Measurements from ENCODE around the gene RBM17. TPM values are rescaled to one million over a fixed set of nuclear protein-coding genes. Genes with fewer than 3 reads are reported as not detected.
"Not testable (repeated sequence)": the region's sequence is repeated elsewhere in the genome, so short reads cannot be mapped to it uniquely, and the experiment has no call there.

The RBM17 gene
- total RNA-seq, 1 donor = 41.8 TPM

DNA sequence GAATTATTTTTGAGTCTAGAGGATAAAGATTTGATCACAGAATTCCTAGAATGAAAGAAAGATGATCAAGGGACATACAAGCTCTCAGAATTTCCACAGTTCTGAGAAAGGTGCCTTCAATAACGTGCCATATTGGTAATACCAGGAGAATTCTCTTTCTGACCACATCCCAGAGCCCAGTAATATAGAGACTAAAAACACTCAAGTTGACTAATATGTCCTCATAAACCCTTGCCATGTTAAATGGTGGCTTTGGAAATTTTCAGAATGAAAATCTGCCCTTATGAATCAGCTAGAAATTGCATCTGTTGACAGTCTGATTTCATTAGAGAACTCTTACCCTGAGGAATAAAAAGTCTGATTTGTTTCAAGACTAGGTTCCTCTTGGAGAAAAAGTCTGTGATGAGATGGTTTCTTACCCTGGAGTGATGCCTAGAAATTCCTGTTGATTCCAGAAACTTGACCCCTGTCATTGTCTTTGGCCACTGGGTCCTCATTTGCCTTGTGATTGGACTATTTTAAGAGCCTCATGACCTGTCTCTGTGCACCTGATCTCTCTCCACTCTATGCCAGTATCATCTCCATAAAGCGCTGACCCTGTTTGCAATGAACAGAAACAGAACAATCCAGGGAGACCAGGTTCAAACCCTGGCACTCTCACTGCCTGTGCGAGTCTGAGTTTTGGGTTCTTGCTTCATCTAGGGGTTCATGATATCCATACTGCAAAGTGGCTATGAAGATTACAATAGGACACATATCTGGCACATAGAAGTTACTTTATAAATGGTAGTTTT is 30.0 kb upstream of the RBM17 start:
- no peak for DNase-seq (ENCODE audit: low read depth)
- TF ChIP-seq, protein P1, sequence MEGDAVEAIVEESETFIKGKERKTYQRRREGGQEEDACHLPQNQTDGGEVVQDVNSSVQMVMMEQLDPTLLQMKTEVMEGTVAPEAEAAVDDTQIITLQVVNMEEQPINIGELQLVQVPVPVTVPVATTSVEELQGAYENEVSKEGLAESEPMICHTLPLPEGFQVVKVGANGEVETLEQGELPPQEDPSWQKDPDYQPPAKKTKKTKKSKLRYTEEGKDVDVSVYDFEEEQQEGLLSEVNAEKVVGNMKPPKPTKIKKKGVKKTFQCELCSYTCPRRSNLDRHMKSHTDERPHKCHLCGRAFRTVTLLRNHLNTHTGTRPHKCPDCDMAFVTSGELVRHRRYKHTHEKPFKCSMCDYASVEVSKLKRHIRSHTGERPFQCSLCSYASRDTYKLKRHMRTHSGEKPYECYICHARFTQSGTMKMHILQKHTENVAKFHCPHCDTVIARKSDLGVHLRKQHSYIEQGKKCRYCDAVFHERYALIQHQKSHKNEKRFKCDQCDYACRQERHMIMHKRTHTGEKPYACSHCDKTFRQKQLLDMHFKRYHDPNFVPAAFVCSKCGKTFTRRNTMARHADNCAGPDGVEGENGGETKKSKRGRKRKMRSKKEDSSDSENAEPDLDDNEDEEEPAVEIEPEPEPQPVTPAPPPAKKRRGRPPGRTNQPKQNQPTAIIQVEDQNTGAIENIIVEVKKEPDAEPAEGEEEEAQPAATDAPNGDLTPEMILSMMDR (IDR thresholded peaks at IDR 0.05; ENCODE audit: insufficient read depth, low read length) = no peak
- no peak overlapping the region for H3K4me3 ChIP-seq (ENCODE audit: low read depth, low read length)

DNA sequence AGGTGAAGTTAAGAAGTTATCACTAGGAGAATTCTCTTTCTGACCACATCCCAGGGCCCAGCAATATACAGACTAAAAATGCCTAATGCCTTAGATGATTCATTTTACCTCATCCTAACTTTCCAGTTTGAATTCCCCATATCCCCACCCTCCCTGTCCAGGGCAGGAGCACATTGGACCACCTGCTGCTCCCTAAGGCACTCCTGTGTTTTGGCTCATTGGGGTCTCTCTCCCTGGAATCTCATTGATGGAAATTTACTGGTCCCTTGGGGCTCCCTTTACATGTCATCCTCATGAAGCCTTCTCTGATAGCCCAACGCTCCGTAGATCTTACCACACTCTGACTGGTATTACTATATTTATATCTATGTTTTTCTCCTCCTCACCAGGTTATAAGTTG is 29.3 kb upstream of the RBM17 start:
- H3K4me3 ChIP-seq (ENCODE audit: low read depth, low read length) = no peak overlapping the region
- TF ChIP-seq, protein P1 (IDR thresholded peaks at IDR 0.05; ENCODE audit: insufficient read depth, low read length) = no peak
- DNase-seq (ENCODE audit: low read depth) = no peak

DNA sequence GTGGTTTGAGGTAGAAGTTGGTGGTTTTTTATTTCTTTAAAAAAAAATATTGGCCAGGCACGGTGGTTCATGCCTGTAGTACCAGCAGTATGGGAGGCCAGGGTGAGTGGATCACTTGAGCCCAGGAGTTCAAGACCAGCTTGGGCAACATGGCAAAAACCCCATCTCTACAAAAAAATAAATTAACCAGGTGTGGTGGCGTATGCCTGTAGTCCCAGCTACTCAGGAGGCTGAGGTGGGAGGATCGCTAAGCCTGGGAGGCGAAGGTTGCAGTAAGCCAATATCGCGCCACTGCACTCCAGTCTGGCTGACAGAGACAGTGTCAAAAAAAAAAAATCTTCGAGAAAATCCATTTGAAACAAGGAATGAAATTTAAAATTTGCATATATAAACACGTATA is 27.8 kb upstream of the RBM17 start:
- TF ChIP-seq, protein P1 (IDR thresholded peaks at IDR 0.05; ENCODE audit: insufficient read depth, low read length) = no peak
- DNase-seq (ENCODE audit: low read depth) = no peak
- H3K4me3 ChIP-seq (ENCODE audit: low read depth, low read length) = no peak overlapping the region

DNA sequence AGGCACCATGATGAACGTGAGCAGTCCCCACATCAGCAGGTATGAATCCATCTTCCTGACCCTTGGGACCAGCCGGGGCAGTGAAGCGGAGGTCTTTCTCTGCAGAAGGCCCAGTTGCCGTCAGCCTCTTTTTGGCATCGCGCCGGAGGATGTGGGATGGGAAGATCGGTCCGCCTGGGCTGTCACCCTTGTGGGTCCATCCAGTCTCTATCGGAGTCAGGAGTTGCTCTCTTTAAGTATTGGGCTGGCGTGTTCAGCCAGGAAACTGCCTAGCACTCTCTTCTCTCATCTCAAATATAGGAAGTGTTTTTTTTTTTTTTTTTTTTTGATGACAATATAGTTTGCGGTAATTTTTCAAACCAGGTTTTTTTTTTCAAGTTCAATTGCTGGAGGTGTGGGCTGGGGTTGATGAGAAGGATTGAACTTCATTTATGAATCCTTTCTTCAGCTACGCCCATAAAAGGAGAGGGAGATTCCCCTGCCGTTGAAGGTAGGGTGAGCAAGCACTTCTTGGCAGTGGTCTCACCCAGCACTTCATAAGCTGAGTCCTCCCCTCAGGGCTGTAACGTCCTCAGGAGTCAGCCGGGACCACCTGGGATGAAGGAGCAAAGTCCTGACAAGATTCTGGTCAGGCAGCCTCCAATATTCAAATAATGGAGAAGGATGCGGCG is 26.6 kb upstream of the RBM17 start, which contains the start of gene IL2RA:
Gene IL2RA, minus strand, starts transcription at position 267 of the 671 bp plus-strand sequence. Its CDS starts 216 bp downstream, at position 51.
- TF ChIP-seq, protein P1 (IDR thresholded peaks at IDR 0.05; ENCODE audit: insufficient read depth, low read length) = no peak
- H3K4me3 ChIP-seq (ENCODE audit: low read depth, low read length) = no peak within 1 kb of the TSS
- no peak for DNase-seq (ENCODE audit: low read depth)

DNA sequence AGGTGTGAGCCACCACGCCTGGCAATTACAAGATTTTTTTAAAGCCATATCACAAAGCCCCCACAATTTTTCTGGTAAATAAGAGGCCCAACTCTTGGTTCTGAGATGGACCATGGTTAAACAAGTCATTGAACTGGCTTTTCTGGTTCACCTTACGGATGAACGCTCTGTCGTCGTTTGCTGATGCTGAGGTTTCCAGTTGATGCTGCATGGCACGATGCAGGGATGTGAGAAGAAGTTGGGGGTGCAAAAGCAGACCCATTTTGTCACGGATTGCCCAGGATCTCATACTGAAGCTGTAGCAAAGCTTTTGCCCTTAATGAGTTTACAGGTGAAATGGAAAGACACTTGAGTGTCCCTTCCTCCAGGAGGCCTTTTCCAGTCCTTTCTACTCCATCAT is 24.7 kb upstream of the RBM17 start:
- TF ChIP-seq, protein P1 (IDR thresholded peaks at IDR 0.05; ENCODE audit: insufficient read depth, low read length) = no peak
- no peak for DNase-seq (ENCODE audit: low read depth)
- no peak overlapping the region for H3K4me3 ChIP-seq (ENCODE audit: low read depth, low read length)

DNA sequence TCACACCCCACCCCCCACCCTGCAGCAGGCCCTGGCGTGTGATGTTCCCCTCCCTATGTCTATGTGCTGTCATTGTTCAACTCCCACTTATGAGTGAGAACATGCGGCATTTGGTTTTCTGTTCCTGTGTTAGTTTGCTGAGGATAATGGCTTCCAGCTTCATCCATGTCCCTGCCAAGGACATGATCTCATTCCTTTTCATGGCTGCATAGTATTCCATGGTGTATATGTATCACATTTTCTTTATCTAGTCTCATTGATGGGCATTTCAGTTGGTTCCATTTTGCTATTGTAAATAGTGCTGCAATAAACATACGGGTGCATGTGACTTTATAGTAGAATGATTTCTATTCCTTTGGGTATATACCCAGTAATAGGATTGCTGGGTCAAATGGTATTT is 24.1 kb upstream of the RBM17 start:
- DNase-seq (ENCODE audit: low read depth); H3K4me3 ChIP-seq (ENCODE audit: low read depth, low read length): not testable (repeated sequence)

DNA sequence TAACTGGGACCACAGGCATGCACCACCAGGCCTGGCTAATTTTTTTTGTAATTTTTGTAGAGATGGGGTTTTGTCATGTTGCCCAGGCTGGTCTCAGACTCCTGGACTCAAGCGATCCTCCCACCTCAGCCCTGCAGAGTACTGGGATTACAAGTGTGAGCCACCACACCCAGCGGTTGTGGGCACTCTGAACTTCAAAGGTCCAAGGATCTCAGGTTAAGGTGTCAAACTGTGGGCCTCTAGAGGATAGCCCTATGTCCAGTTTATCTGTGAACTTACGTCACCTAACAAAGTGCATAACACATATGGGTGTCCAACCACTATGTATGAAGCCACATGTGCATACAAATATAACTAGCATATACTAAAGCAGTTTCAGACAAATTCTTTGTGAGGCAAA is 23.4 kb upstream of the RBM17 start:
- no peak for DNase-seq (ENCODE audit: low read depth)
- no peak overlapping the region for H3K4me3 ChIP-seq (ENCODE audit: low read depth, low read length)
- TF ChIP-seq, protein P1 (IDR thresholded peaks at IDR 0.05; ENCODE audit: insufficient read depth, low read length) = no peak
